Ovary (tissue), 9 donors: Measurements from ENCODE around the gene PLEKHG2. TPM values are rescaled to one million over a fixed set of nuclear protein-coding genes. Genes with fewer than 3 reads are reported as not detected.

Experiments
- DNase-seq, 5 donors: peaks; one replicate each; pipeline ENCODE4 v3.0.0-alpha.2; 2019 to 2020
- H3K27ac ChIP-seq, 2 donors: fragments of 200-600 bp; one replicate each; pipeline versions ENCODE4 v1.5.1 to v1.8.0; 2019 to 2022
- H3K27me3 ChIP-seq: fragments of 200-600 bp; one replicate; pipeline ENCODE4 v1.8.0; 2022
- H3K36me3 ChIP-seq: fragments of 200-600 bp; sonication (generic); one replicate; pipeline ENCODE4 v1.5.1; 2019
- H3K4me1 ChIP-seq: one replicate; pipeline ENCODE4 v1.8.1; 2013; ENCODE audit warnings: mild to moderate bottlenecking, moderate library complexity; ENCODE audit not compliant: insufficient read depth
- H3K4me3 ChIP-seq: fragments of 200-600 bp; sonication (generic); one replicate; pipeline ENCODE4 v1.5.1; 2017
- H3K9me3 ChIP-seq, 2 donors: fragments of 200-600 bp in 1 of 2; sonication (generic) in 1 of 2; one replicate each; pipeline versions ENCODE4 v1.5.1 to v1.8.1; 2013 to 2019; ENCODE audit warnings: mild to moderate bottlenecking in 1 of 2, moderate library complexity in 1 of 2
- CTCF ChIP-seq, 3 donors: fragments of 450-650 bp in 2 of 3; fragments of 200-600 bp in 1 of 3; IDR thresholded peaks; one replicate each; pipeline versions ENCODE4 v1.5.1 to v1.8.0; 2016 to 2022; ENCODE audit warnings: antibody characterized with exemption in 3 of 3, mild to moderate bottlenecking in 1 of 3
- EP300 ChIP-seq: sonication (generic); formaldehyde crosslinking; IDR thresholded peaks from one replicate; pipeline ENCODE4 v1.6.1; 2017; ENCODE audit warnings: antibody characterized with exemption
- POLR2A ChIP-seq: fragments of 450-650 bp; IDR thresholded peaks from one replicate; pipeline ENCODE4 v1.6.1; 2017; ENCODE audit warnings: antibody characterized with exemption, mild to moderate bottlenecking, moderate library complexity
- WGBS, 3 donors: extraction: QIAGEN DNeasy Blood & Tissue Kit in 1 of 3; methylation state at CpG; one replicate each; pipeline versions ENCODE4 v1.1.5 to v1.1.7; 2013 to 2017; 5-methylcytosine and 5-hydroxymethylcytosine counted together
- intact Hi-C, 4 donors: fragments of 100-400 bp; cut with DNase I; formaldehyde crosslinking; loops; one replicate each; pipeline versions ENCODE4 v1.11.0 to v1.15.1; 2022 to 2023
- polyA plus RNA-seq, 2 donors: library from polyadenylated mRNA; stranded (reverse); fragments of 200-250 nt in 1 of 2; fragments of 350-450 nt in 1 of 2; fragmentation: Illumina TruSeq in 1 of 2; extraction: RNeasy Lipid Tissue Mini Kit (QIAGEN cat#74804) in 1 of 2; gene quantifications; one replicate each; pipeline ENCODE4 v1.2.3, GENCODE V29; 2013 to 2014
- total RNA-seq, 7 donors: library from RNA; depleted of rRNA in 2 of 7; stranded (reverse); fragments of >200 nt in 2 of 7; fragmentation: NEBNext Ultra II Directional in 3 of 7; extraction: Animal tissue kit (Norgen Biotek cat#: 25700) in 3 of 7; gene quantifications; one replicate each; pipeline versions ENCODE4 v1.1.0 to v1.2.4, GENCODE V29; 2016 to 2023
- donor health status: DM: no; HTN: no; CAD: no; lungs with moderate emphysema.
- donor health status: DM: no; HTN: no; CAD: no.
- donor health status: Bipolar disorder and iron deficiency.
- donor health status: DM: yes; HTN: yes; CAD: no.
- donor health status: DM: no; HTN: no; CAD: no.
- donor health status: DM: yes; HTN: yes; CAD: no.

PLEKHG2 gene
- total and polyA plus RNA-seq, 9 donors = 8.6 to 68.0 (median 26.6) TPM

GRCh38 chr19:39463403-39463802, 50.9 kb downstream of the PLEKHG2 start:
- no peak for DNase-seq
- 70 to 88% (median 73%) methylated on average over 3 of the region's 3 CpGs for whole genome bisulfite sequencing, 3 donors
- Histone ChIP-seq H3K4me1 (no peaks in the 10 kb centered on the region), H3K9me3 (no peaks in the 10 kb centered on the region), H3K4me3 (no peak overlapping the region), H3K27ac (no peak overlapping the region), H3K36me3 (no peaks in the 10 kb centered on the region), H3K27me3 (no peaks in the 10 kb centered on the region)
- no peak for TF ChIP-seq EP300
- TF ChIP-seq CTCF (IDR thresholded peaks at IDR 0.05) = no peak
- TF ChIP-seq POLR2A = no peak
- intact Hi-C loops = no loop called here

- WGBS, 3 donors = 86 to 87% (median 87%) methylated on average over 18 of the region's 18 CpGs
- TF ChIP-seq CTCF (IDR thresholded peaks at IDR 0.05) = no peak
- no peak for TF ChIP-seq POLR2A
- no peak for TF ChIP-seq EP300
- H3K36me3 ChIP-seq = no peaks in the 10 kb centered on the region
- no peak for DNase-seq
- H3K4me3 ChIP-seq = no peak overlapping the region
- no peaks in the 10 kb centered on the region for H3K9me3 ChIP-seq
- no peaks in the 10 kb centered on the region for H3K27me3 ChIP-seq
- intact Hi-C loops = no loop called here
- no peak overlapping the region for H3K27ac ChIP-seq
- no peaks in the 10 kb centered on the region for H3K4me1 ChIP-seq
Observed at GRCh38 chr19:39465956-39466747, 53.7 kb downstream of the PLEKHG2 start.

GRCh38 chr19:39467941-39468340, 55.5 kb downstream of the PLEKHG2 start:
- Histone ChIP-seq H3K9me3 (no peaks in the 10 kb centered on the region), H3K4me3 (no peak overlapping the region), H3K27me3 (no peaks in the 10 kb centered on the region), H3K4me1 (no peaks in the 10 kb centered on the region), H3K27ac (no peak overlapping the region), H3K36me3 (no peaks in the 10 kb centered on the region)
- WGBS, 3 donors = 87 to 95% (median 93%) methylated on average over 7 of the region's 7 CpGs
- intact Hi-C loops = no loop called here
- DNase-seq = no peak
- no peak for TF ChIP-seq POLR2A

- Histone ChIP-seq H3K4me1 (no peaks in the 10 kb centered on the region), H3K9me3 (no peaks in the 10 kb centered on the region), H3K4me3 (no peak overlapping the region), H3K36me3 (no peaks in the 10 kb centered on the region), H3K27me3 (no peaks in the 10 kb centered on the region), H3K27ac (no peak overlapping the region)
- intact Hi-C loops = no loop called here
- TF ChIP-seq POLR2A (no peak), EP300 (no peak), CTCF (IDR thresholded peaks at IDR 0.05) (no peak)
- DNase-seq = no peak
- WGBS, 3 donors = 87 to 90% (median 88%) methylated on average over 11 of the region's 11 CpGs
Observed at GRCh38 chr19:39469036-39469435, 56.6 kb downstream of the PLEKHG2 start.

GRCh38 chr19:39469567-39469966, 57.1 kb downstream of the PLEKHG2 start:
- Histone ChIP-seq H3K27me3 (no peaks in the 10 kb centered on the region), H3K9me3 (no peaks in the 10 kb centered on the region), H3K36me3 (no peaks in the 10 kb centered on the region), H3K27ac (no peak overlapping the region), H3K4me3 (no peak overlapping the region), H3K4me1 (no peaks in the 10 kb centered on the region)
- no peak for TF ChIP-seq CTCF (IDR thresholded peaks at IDR 0.05)
- TF ChIP-seq EP300 = no peak
- no peak for TF ChIP-seq POLR2A
- 89 to 91% (median 91%) methylated on average over 6 of the region's 6 CpGs for WGBS, 3 donors
- no peak for DNase-seq
- intact Hi-C loops = no loop called here
